ENCODE results near the gene ZNF334. TPM values are rescaled to one million over a fixed set of nuclear protein-coding genes. Genes with fewer than 3 reads are reported as not detected.

The ZNF334 gene
- total RNA-seq, 1 experiment from 2014 or later = 3.8 TPM

- ChIA-PET CTCF (no interaction called here), POLR2A (ENCODE audit: unreplicated experiment) (interaction anchor here (0.7 kb wide), 1 partner anchor 9 kb away, joined by 4 read pairs; no protein-coding TSS in a partner anchor)
- Histone ChIP-seq H3K4me2 (no peak overlapping the region), H4K20me1 (ENCODE audit: insufficient read depth) (no peaks in the 10 kb centered on the region), H3F3A (ENCODE audit: insufficient read depth, low read depth) (no peaks in the 10 kb centered on the region), H3K9me2 (ENCODE audit: insufficient read depth) (no peaks in the 10 kb centered on the region; the same call in 1 of the 2 replicates), H3K79me2 (ENCODE audit: low read depth) (no peaks in the 10 kb centered on the region), H3K27me3 (ENCODE audit: insufficient read depth, low read depth) (peaks cover 95% of the 10 kb centered on the region), H3K27ac (no peak overlapping the region), H3K9me3 (ENCODE audit: insufficient read depth, low read depth) (no peaks in the 10 kb centered on the region), H3K36me3 (ENCODE audit: low read depth) (no peaks in the 10 kb centered on the region), H3K4me1 (replicated peaks; ENCODE audit: insufficient read depth) (no peaks in the 10 kb centered on the region), H2AFZ (no peak overlapping the region), H3K4me3 (no peak overlapping the region)
- BruUV-seq (replicated peaks) = no TSS peak
- DNase-seq = no peak
- intact Hi-C loops (cut with micrococcal nuclease; ENCODE audit: unreplicated experiment) = no loop called here
- TF ChIP-seq CTCF (conservative IDR thresholded peaks at IDR 0.05) = no peak
- TF ChIP-seq EZH2 (IDR thresholded peaks at IDR 0.05; ENCODE audit: low read depth) = no peak
Measured at GRCh38 chr20:46494077-46494476, 19.3 kb downstream of the ZNF334 start.

- no peak for DNase-seq
- BruUV-seq (replicated peaks) = no TSS peak
- H3K27me3 ChIP-seq (ENCODE audit: insufficient read depth, low read depth) = peaks cover 86% of the 10 kb centered on the region
Measured at GRCh38 chr20:46491354-46491753, 22.0 kb downstream of the ZNF334 start.

GRCh38 chr20:46488451-46488850 is 24.9 kb downstream of the ZNF334 start:
- ChIA-PET POLR2A (ENCODE audit: unreplicated experiment) (no interaction called here), CTCF (interaction anchor here (0.6 kb wide), 2 partner anchors 39 to 745 kb away, joined by 3 to 4 read pairs; no protein-coding TSS in a partner anchor)
- Histone ChIP-seq H3K9me2 (ENCODE audit: insufficient read depth) (no peaks in the 10 kb centered on the region), H3K27me3 (ENCODE audit: insufficient read depth, low read depth) (peaks cover 74% of the 10 kb centered on the region), H3F3A (ENCODE audit: insufficient read depth, low read depth) (no peaks in the 10 kb centered on the region), H3K36me3 (ENCODE audit: low read depth) (no peaks in the 10 kb centered on the region), H3K9me3 (ENCODE audit: insufficient read depth, low read depth) (no peaks in the 10 kb centered on the region), H3K4me3 (no peak overlapping the region), H3K4me1 (replicated peaks; ENCODE audit: insufficient read depth) (no peaks in the 10 kb centered on the region; the same call in 1 of the 2 replicates), H3K27ac (no peak overlapping the region), H3K79me2 (ENCODE audit: low read depth) (no peaks in the 10 kb centered on the region), H2AFZ (no peak overlapping the region), H3K4me2 (no peak overlapping the region), H4K20me1 (ENCODE audit: insufficient read depth) (no peaks in the 10 kb centered on the region; the same call in 1 of the 2 replicates)
- BruUV-seq (replicated peaks) = no TSS peak
- DNase-seq = no peak
- intact Hi-C loops (cut with micrococcal nuclease; ENCODE audit: unreplicated experiment) = no loop called here
- TF ChIP-seq CTCF (conservative IDR thresholded peaks at IDR 0.05) = no peak
- TF ChIP-seq EZH2 (IDR thresholded peaks at IDR 0.05; ENCODE audit: low read depth) = no peak

More at GRCh38 chr20:46491354-46491753, 22.0 kb downstream of the ZNF334 start:
- Histone ChIP-seq H3F3A (ENCODE audit: insufficient read depth, low read depth) (no peaks in the 10 kb centered on the region), H3K36me3 (ENCODE audit: low read depth) (no peaks in the 10 kb centered on the region), H3K27ac (no peak overlapping the region), H3K79me2 (ENCODE audit: low read depth) (no peaks in the 10 kb centered on the region), H3K4me2 (no peak overlapping the region), H3K9me2 (ENCODE audit: insufficient read depth) (no peaks in the 10 kb centered on the region), H4K20me1 (ENCODE audit: insufficient read depth) (no peaks in the 10 kb centered on the region), H3K4me3 (no peak overlapping the region), H2AFZ (no peak overlapping the region), H3K4me1 (replicated peaks; ENCODE audit: insufficient read depth) (no peaks in the 10 kb centered on the region), H3K9me3 (ENCODE audit: insufficient read depth, low read depth) (no peaks in the 10 kb centered on the region)
- ChIA-PET POLR2A (ENCODE audit: unreplicated experiment) (no interaction called here), CTCF (no interaction called here)
- intact Hi-C loops (cut with micrococcal nuclease; ENCODE audit: unreplicated experiment) = no loop called here
- TF ChIP-seq CTCF (conservative IDR thresholded peaks at IDR 0.05) = no peak
- TF ChIP-seq EZH2 (IDR thresholded peaks at IDR 0.05; ENCODE audit: low read depth) = no peak

Data from PC-9 (cell line).